MM.1S (cell line): Measurements from ENCODE around the gene CD52.
"Not testable (repeated sequence)": the region's sequence is repeated elsewhere in the genome, so short reads cannot be mapped to it uniquely, and the experiment has no call there.

Experiments
- DNase-seq: peaks from one replicate; pipeline ENCODE4 v3.0.0-alpha.2; 2015
- H2AFZ ChIP-seq: fragments of 300-600 bp; sonication (generic); 2 replicates; pipeline ENCODE4 v1.6.0; 2016; ENCODE audit warnings: antibody characterized with exemption, low read length
- H3F3A ChIP-seq: fragments of 300-600 bp; sonication (generic); 2 replicates; pipeline ENCODE4 v1.6.1; 2016; ENCODE audit warnings: mild to moderate bottlenecking, antibody characterized with exemption, low read length, moderate library complexity, mixed read lengths; ENCODE audit not compliant: insufficient read depth
- H3K27ac ChIP-seq: fragments of 300-600 bp; sonication (generic); 2 replicates; pipeline ENCODE4 v1.5.1; 2016; ENCODE audit warnings: mild to moderate bottlenecking, low read length
- H3K27me3 ChIP-seq: fragments of 300-600 bp; sonication (generic); replicated peaks from 2 replicates; pipeline ENCODE4 v1.6.0; 2016; ENCODE audit warnings: low read length; ENCODE audit not compliant: insufficient read depth
- H3K36me3 ChIP-seq: fragments of 300-600 bp; sonication (generic); replicated peaks from 2 replicates; pipeline ENCODE4 v1.6.1; 2016; ENCODE audit warnings: mild to moderate bottlenecking, low read length, mixed read lengths; ENCODE audit not compliant: insufficient read depth
- H3K4me1 ChIP-seq: fragments of 300-600 bp; sonication (generic); 2 replicates; pipeline ENCODE4 v1.6.1; 2016; ENCODE audit warnings: low read length, mixed read lengths
- H3K4me2 ChIP-seq: fragments of 300-600 bp; sonication (generic); 2 replicates; pipeline ENCODE4 v1.6.0; 2016; ENCODE audit warnings: low read depth, low read length
- H3K4me3 ChIP-seq: fragments of 300-600 bp; sonication (generic); 2 replicates; pipeline ENCODE4 v1.5.1; 2016; ENCODE audit warnings: low read length, mixed read lengths
- H3K79me2 ChIP-seq: fragments of 300-600 bp; sonication (generic); 2 replicates; pipeline ENCODE4 v1.6.1; 2016; ENCODE audit warnings: mixed run types, low read length, mixed read lengths
- H3K9ac ChIP-seq: fragments of 300-600 bp; sonication (generic); 2 replicates; pipeline ENCODE4 v1.6.1; 2016; ENCODE audit warnings: low read length, mixed read lengths
- H3K9me2 ChIP-seq: fragments of 300-600 bp; sonication (generic); replicated peaks from 2 replicates; pipeline ENCODE4 v1.6.1; 2016; ENCODE audit warnings: mild to moderate bottlenecking, low read length, mixed read lengths; ENCODE audit not compliant: insufficient read depth
- H3K9me3 ChIP-seq: fragments of 300-600 bp; sonication (generic); replicated peaks from 2 replicates; pipeline ENCODE4 v1.6.1; 2016; ENCODE audit warnings: mild to moderate bottlenecking, low read length, mixed read lengths; ENCODE audit not compliant: insufficient read depth
- H4K20me1 ChIP-seq: fragments of 300-600 bp; sonication (generic); 2 replicates; pipeline ENCODE4 v1.6.1; 2016; ENCODE audit warnings: mild to moderate bottlenecking, low read length, moderate library complexity, mixed read lengths; ENCODE audit not compliant: insufficient read depth
- CTCF ChIP-seq: fragments of 300-600 bp; sonication (generic); IDR thresholded peaks from 2 replicates; pipeline ENCODE4 v1.5.1; 2016; ENCODE audit warnings: antibody characterized with exemption, low read length, mixed read lengths
- EZH2 ChIP-seq: fragments of 300-600 bp; sonication (generic); optimal IDR thresholded peaks from 2 replicates; pipeline ENCODE3; 2017; ENCODE audit warnings: low read depth, mild to moderate bottlenecking, antibody characterized with exemption, low read length, mixed read lengths
- EZH2phosphoT487 ChIP-seq: fragments of 300-600 bp; sonication (generic); IDR thresholded peaks from 2 replicates; pipeline ENCODE4 v1.6.1; 2018; ENCODE audit warnings: antibody characterized with exemption, low read length

The CD52 gene

GRCh38 chr1:26291939-26292338 is 25.8 kb upstream of the CD52 start:
- no peak overlapping the region for H3K4me2 ChIP-seq
- H3K36me3 ChIP-seq: no peaks in the 10 kb centered on the region
- no peaks in the 10 kb centered on the region for H3K9me2 ChIP-seq
- TF ChIP-seq EZH2: no peak
- TF ChIP-seq CTCF: no peak
- DNase-seq: no peak
- peaks cover 32% of the 10 kb centered on the region for H3K4me1 ChIP-seq
- H3K27ac ChIP-seq: no peak overlapping the region
- no peaks in the 10 kb centered on the region for H3K9me3 ChIP-seq
- no peaks in the 10 kb centered on the region for H3K27me3 ChIP-seq
- H3K4me3 ChIP-seq: no peak overlapping the region
- H3F3A ChIP-seq: peaks cover 10% of the 10 kb centered on the region
- H2AFZ ChIP-seq: no peak overlapping the region
- H4K20me1 ChIP-seq: no peaks in the 10 kb centered on the region
- H3K79me2 ChIP-seq: no peaks in the 10 kb centered on the region
- no peak overlapping the region for H3K9ac ChIP-seq

GRCh38 chr1:26292735-26293134 is 25.0 kb upstream of the CD52 start:
- H3K9ac ChIP-seq, H3F3A ChIP-seq, H3K36me3 ChIP-seq, H3K9me3 ChIP-seq, H3K79me2 ChIP-seq, H3K4me3 ChIP-seq, H3K27me3 ChIP-seq, H3K4me2 ChIP-seq, H3K27ac ChIP-seq, H4K20me1 ChIP-seq, H3K9me2 ChIP-seq, H2AFZ ChIP-seq, DNase-seq: not testable (repeated sequence)
- peaks cover 24% of the 10 kb centered on the region for H3K4me1 ChIP-seq

- Histone ChIP-seq H3K27me3 (no peaks in the 10 kb centered on the region), H3F3A (no peaks in the 10 kb centered on the region)
These were observed 23.8 kb upstream of the CD52 start for GRCh38 chr1:26293911-26294463.

More at GRCh38 chr1:26293911-26294463, 23.8 kb upstream of the CD52 start:
- Histone ChIP-seq H4K20me1 (no peaks in the 10 kb centered on the region), H3K4me2 (no peak overlapping the region), H3K4me3 (no peak overlapping the region), H3K36me3 (no peaks in the 10 kb centered on the region), H3K9ac (no peak overlapping the region), H3K4me1 (peaks cover 12% of the 10 kb centered on the region; the same call in 1 of the 2 replicates), H2AFZ (no peak overlapping the region), H3K27ac (no peak overlapping the region), H3K79me2 (no peaks in the 10 kb centered on the region), H3K9me2 (no peaks in the 10 kb centered on the region), H3K9me3 (no peaks in the 10 kb centered on the region)
- no peak for DNase-seq
- TF ChIP-seq EZH2phosphoT487 (no peak), CTCF (no peak), EZH2 (no peak)
